ENCODE results near the gene GAR1. TPM values are rescaled to one million over a fixed set of nuclear protein-coding genes. Genes with fewer than 3 reads are reported as not detected.
"Not testable (repeated sequence)": the region's sequence is repeated elsewhere in the genome, so short reads cannot be mapped to it uniquely, and the experiment has no call there.

Gene GAR1
- total RNA-seq, 1 experiment from 2014 or later, result 4.1 TPM

DNA sequence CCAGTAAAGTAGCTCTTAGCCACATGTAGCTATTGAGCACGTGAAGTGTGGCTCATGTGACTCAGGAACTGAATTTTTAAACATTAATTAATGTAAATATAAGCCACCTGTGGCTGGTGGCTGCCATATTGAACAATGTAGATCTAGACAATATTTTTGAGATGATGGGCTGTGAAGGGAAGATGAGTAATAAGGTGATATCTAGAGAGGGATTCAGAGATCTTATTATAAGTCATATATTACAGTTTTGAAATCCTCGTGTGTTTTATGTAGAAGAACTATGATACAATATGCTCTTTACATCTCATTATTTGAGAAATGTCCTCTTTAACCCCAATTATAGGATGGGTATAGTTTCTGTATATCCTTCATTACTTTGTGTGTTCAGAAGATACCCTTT lies 5.6 kb downstream of the GAR1 start:
- Histone ChIP-seq H3K9me3 (no peaks in the 10 kb centered on the region), H3K4me3 (no peak overlapping the region), H3K27me3 (no peaks in the 10 kb centered on the region), H3K36me3 (peaks cover 41% of the 10 kb centered on the region)
- no peak for DNase-seq

DNA sequence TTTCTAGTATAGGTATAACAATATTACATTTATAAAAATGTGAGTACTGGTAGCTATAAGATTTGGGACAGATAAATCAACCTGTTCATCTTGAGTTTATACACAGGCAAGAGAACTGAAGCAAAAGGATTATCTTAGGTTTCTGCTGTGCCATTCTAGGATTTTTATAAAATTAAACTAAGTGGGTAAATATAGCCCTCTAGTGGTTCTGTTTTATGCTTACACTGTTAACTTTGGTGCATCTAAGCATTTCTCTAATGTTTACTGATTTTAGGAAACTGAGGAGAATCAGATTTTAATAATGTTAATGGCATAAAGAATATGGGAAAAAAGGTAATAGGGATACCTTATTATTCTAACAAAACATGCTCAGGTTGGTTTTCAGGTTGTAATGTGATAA lies 11.2 kb downstream of the GAR1 start:
- H3K27me3 ChIP-seq, result no peaks in the 10 kb centered on the region
- H3K36me3 ChIP-seq, result peaks cover 22% of the 10 kb centered on the region
- no peak for DNase-seq
- no peaks in the 10 kb centered on the region for H3K9me3 ChIP-seq
- no peak overlapping the region for H3K4me3 ChIP-seq

DNA sequence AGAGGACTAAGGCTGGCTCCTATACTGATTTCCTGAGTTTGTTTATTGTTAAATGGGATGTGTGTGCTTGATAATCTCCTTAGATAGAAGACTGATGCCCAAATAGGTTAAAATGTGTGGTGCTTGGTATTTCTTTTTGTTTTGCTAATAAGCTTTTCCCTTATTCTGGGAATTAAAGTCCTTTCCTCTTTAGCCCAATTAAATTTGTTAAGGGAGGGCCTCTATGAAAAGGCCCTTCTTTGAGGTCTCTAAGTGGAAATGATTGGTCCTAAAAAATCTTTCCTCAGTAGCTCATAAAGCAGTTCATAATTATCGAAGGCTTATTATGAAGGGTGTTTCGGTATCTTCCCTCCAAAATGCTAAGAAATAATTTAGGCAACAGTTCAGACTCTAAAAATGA lies 12.1 kb downstream of the GAR1 start, which contains the start of gene RRH:
TSS of gene RRH (plus strand) at position 301 of the 400 bp plus-strand sequence. CDS start at position 357, 56 bp downstream.
- H3K36me3 ChIP-seq, result peaks cover 22% of the 10 kb centered on the region
- no peak for DNase-seq
- H3K4me3 ChIP-seq, result no peak within 1 kb of the TSS
- no peaks in the 10 kb centered on the region for H3K27me3 ChIP-seq
- no peaks in the 10 kb centered on the region for H3K9me3 ChIP-seq

DNA sequence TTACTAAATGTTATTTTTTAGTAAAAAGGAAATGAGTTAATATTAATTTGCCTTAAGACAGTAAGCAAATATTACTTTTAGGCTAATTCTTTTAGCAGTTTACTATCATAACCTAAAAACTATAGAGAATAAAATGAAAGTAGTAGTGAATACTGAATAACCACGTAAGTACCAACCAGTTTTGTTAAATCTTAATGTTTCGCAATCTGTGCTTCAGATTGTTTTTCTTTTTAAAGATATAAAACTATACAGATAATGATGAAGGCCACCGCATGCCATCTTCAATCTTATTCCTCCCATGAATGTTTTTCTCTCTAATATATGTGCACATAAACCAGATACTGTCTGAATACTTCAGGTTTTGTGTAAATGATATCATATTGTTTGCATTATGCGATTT lies 18.2 kb downstream of the GAR1 start:
- no peaks in the 10 kb centered on the region for H3K9me3 ChIP-seq
- H3K36me3 ChIP-seq, result no peaks in the 10 kb centered on the region
- no peak for DNase-seq
- H3K4me3 ChIP-seq, result no peak overlapping the region
- no peaks in the 10 kb centered on the region for H3K27me3 ChIP-seq

DNA sequence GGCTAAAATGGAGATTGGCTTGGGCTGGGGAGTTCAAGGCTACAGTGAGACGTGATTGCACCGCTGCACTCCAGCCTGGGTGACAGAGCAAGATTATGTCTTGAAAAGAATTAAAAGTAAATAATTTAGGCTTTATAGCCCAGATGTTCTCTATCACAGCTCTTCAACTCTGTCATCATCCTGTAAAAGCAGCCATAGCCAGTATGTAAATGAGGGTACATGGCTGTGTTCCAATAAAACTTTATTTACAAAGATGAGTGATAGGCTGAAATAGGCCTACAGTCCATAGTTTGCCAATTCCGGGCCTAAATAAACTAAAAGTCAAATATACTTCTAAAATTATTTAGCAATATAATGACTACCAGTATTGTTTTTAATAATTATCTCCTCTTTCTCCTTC lies 21.4 kb downstream of the GAR1 start:
- Histone ChIP-seq H3K9me3 (no peaks in the 10 kb centered on the region), H3K36me3 (no peaks in the 10 kb centered on the region), H3K4me3 (no peak overlapping the region), H3K27me3 (no peaks in the 10 kb centered on the region)
- no peak for DNase-seq

DNA sequence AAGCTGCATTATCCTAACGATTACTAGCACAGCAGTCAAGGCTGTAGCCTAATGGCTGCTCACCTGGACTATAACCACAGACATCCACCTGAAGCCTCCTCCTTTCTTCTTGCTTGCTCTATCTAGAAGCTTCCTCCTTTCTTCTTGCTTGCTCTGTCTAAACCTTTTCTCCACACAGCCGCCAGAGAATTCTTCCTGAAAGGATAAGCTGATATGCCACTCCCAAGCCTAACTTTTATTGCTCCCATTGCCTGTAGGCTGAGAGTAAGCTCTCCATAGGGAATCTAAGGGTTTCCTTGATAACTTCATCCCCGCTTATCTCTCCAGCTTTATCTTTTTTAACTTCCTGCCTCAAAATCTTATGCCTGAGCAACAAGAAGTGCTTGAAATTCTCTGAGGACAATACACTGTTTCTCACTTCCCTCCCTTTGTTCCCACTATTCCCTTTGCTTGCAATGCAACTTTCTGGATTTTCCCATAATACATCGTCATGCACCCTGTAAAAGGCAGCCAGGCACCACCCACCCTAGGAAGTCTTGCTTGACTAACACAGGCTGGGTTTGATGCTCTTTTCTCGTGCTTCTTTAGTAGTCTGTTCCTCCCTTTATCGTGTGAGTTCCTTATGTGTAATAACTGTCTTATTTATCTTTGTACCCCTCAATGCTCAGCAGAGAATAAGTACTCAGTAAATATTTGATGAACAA lies 31.0 kb downstream of the GAR1 start:
- DNase-seq, result no peak
- no peaks in the 10 kb centered on the region for H3K9me3 ChIP-seq
- no peaks in the 10 kb centered on the region for H3K36me3 ChIP-seq
- no peaks in the 10 kb centered on the region for H3K27me3 ChIP-seq
- no peak overlapping the region for H3K4me3 ChIP-seq

DNA sequence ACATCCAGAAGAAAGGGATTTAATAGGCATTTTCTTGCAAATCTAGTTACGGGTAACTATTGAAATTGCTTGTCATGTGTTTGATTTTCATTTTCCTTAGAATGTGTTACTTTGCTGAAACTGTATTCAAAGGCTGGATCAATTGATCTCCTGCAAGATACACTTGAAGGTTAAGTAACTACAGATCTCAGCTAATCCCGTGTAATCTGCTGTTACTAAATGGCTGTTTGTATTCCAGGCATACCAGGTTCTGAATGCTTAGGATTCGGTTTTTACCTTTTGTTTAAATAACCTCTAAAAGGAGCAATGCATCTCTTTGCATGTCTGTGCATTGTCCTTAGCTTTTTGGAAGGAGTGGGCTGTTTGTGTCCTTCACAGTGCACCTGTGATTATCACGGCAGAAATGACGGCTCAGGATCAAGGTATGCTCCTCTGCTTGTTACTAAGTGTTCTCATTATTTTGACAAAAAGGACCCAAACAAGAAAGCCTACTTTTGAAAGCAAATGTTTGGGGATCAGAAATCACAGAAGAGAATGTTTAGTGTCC lies 32.4 kb downstream of the GAR1 start, which contains the start of gene LRIT3:
TSS of gene LRIT3 (plus strand) at position 212 of the 547 bp plus-strand sequence. CDS start at position 307, 95 bp downstream.
- H3K9me3 ChIP-seq, result no peaks in the 10 kb centered on the region
- no peaks in the 10 kb centered on the region for H3K36me3 ChIP-seq
- no peak within 1 kb of the TSS for H3K4me3 ChIP-seq
- H3K27me3 ChIP-seq, result no peaks in the 10 kb centered on the region
- DNase-seq, result no peak

DNA sequence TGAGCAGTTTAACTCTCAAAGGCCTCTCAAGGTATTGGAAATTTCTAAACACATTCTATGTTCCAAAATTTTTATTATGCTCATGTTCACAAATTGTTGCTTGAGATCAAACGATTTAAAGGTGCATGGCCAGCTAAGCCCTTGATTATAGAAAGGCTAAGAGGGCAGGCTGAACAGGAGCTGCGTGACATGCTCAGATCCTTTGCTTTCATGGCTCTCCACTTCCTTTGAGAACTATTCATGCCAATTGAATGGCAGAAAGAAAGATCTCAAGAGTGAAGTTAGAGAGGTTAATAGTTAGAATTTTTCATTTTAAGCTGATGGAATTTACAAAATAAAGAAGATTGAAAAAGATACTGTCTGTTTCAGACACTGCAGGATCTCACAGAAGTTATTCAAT lies 32.9 kb downstream of the GAR1 start:
- Histone ChIP-seq H3K27me3 (no peaks in the 10 kb centered on the region), H3K4me3 (no peak overlapping the region), H3K36me3 (no peaks in the 10 kb centered on the region), H3K9me3 (no peaks in the 10 kb centered on the region)
- no peak for DNase-seq

DNA sequence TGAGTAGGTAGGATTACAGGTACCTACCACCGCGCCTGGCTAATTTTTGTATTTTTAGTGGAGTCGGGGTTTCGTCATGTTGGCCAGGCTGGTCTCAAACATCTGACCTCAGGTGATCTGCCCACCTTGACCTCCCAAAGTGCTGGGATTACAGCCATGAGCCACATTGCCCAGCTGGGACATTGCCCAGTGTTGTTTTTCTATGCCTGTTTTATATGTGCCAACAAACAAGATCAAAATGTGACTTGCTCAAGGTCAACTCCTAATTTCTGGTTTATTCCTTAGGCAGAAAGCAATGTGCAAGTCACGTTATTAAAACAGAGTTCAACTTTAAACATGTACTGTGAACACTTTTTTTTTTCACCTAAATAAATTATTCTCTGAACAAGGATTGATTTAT lies 35.0 kb downstream of the GAR1 start:
- no peak for DNase-seq
- Histone ChIP-seq H3K27me3 (no peaks in the 10 kb centered on the region), H3K9me3 (no peaks in the 10 kb centered on the region), H3K4me3 (no peak overlapping the region), H3K36me3 (no peaks in the 10 kb centered on the region)

DNA sequence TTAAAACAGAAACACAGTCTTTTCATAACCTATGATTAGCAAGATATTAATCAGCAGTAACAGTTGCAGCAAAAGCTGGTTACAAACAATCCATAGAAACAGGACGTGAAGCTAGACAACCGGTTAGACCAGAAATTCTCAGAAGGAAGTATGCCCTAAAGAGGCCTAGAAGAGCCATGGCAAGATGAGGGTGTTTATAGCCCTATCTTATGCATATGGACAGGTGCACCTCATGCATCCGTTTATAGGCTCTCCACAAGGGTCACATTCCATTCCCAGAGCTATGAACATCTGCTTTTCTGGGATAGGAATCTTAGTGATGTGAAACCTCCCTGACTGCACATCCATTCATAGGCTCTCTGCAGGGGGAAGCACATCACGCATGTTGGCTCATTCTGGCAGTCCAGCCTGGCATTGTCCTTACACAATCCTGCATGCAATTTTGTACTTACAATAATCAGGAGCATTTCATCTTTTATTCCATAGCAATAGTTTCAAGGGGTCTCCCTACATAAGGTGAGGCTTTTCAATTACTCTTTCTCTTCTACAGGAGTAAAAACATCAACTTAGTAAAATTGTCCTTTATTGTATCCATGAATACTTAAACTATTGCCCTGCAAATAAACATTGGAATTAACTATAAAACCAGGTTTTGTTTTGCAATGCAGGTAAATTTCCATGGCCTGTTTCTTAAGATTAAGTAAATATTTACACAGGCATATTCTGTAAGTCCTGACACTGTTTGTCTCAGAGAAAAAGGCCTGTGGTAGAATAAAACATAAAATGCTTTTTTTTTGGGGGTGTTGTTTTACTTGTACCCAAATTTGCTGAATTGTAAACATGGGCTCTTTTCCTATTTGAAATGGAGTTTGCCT lies 44.1 kb downstream of the GAR1 start:
- H3K27me3 ChIP-seq, H3K36me3 ChIP-seq, H3K4me3 ChIP-seq, DNase-seq, H3K9me3 ChIP-seq: not testable (repeated sequence)

DNA sequence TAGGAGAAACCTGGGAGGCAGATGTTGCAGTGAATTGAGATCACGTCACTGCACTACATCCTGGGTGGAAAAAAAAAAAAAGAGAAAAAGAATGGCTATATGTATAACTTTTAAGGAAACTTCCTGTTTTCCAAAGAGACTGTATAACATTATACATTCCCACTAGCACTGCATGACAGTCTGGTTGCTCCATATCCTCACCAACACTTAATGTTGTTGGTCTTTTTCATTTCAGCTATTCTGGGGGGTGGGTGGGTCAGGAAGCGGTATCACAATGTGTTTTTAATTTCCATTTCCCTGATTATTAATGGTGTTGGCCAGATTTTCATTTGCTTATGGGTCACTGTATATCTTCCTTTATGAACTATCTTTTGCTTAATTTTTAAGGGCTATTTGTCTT lies 45.7 kb downstream of the GAR1 start:
- no peaks in the 10 kb centered on the region for H3K36me3 ChIP-seq
- H3K4me3 ChIP-seq, result no peak overlapping the region
- DNase-seq, result no peak
- no peaks in the 10 kb centered on the region for H3K27me3 ChIP-seq
- H3K9me3 ChIP-seq, result no peaks in the 10 kb centered on the region

DNA sequence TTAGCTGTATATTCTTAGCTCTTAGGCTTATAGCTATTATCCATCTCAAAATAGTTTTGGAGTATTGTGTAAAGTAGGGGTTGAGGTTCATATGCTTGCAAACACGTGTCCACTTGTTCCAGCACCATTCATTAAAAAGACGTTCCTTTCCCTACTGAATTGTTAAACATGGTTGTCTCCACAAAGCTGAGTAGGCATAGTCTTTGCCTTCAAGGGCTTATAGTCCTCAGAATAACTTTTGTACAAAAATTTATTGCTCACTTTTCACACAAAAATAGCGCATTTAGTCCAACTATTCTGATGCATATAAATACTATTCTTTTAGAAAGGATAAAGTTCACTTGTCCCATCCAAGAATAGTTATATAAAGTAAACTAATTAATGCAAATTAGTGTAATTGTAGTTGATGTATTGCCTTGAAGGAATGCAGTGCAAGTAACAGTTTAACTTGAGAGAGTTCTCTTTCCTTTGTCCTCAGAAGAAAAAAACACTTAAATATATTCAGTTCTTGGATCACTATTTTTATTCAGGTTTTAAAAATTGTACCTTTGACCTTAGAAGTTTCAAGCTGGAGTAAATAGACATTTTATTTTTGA lies 46.5 kb downstream of the GAR1 start:
- no peak overlapping the region for H3K4me3 ChIP-seq
- no peaks in the 10 kb centered on the region for H3K36me3 ChIP-seq

DNA sequence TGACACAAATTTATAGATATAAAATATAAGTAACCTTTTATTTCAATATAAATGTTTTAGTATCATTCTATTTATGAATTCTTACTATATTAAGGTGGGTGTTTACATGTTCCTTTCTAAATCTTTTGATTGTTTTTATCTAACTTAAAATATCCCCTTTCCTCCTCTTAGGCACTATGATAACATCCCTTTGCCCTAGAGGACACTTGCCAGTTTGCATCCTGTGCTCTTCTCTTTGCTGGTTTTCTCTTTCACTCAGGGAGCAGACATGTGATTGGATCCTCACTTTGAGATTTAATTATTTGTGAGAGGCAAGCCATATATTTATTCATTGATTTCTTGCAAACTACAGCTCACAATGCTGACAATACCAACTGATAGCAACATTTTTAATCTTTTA lies 48.6 kb downstream of the GAR1 start:
- Histone ChIP-seq H3K36me3 (no peaks in the 10 kb centered on the region), H3K4me3 (no peak overlapping the region), H3K27me3 (no peaks in the 10 kb centered on the region), H3K9me3 (no peaks in the 10 kb centered on the region)
- no peak for DNase-seq

More for the DNA sequence above, 46.5 kb downstream of the GAR1 start:
- Histone ChIP-seq H3K9me3 (no peaks in the 10 kb centered on the region), H3K27me3 (no peaks in the 10 kb centered on the region)
- DNase-seq, result no peak

DNA sequence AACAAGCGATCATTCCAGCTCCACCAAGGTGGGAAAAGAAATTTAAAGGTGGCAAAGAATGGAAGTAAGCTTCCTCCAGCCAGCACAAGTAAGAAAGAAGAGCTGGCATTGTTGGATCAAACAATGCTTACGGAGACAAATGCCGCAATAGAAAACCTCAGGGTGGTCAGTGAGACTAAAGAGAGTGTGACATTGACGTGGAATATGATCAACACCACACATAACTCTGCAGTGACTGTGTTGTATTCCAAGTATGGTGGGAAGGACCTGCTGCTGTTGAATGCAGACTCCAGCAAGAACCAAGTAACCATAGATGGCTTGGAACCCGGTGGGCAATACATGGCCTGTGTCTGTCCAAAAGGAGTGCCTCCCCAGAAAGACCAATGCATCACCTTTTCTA lies 54.5 kb downstream of the GAR1 start:
- DNase-seq, result no peak

DNA sequence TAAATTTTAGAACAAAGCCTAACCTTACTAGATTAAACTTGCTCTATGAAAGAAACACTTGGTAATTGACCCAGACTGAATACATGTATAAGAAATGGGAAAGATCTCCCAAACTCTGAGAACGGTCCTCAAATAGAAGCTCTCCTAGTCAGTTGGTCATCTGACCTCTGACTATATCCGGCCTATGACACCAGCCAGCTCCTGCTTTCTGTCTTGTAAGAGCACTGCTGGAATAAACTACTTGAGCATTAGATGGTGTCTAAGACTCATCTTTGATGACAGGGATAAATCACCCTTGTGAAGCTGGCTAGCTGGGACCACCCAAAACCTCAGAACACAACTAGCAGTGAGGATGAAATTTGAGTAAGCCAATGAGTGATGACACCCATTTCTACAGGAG lies 56.5 kb downstream of the GAR1 start:
- no peak for DNase-seq
- Histone ChIP-seq H3K9me3 (no peaks in the 10 kb centered on the region), H3K4me3 (no peak overlapping the region), H3K27me3 (no peaks in the 10 kb centered on the region), H3K36me3 (no peaks in the 10 kb centered on the region)

More for the DNA sequence above, 54.5 kb downstream of the GAR1 start:
- Histone ChIP-seq H3K36me3 (no peaks in the 10 kb centered on the region), H3K4me3 (no peak overlapping the region), H3K9me3 (no peaks in the 10 kb centered on the region), H3K27me3 (no peaks in the 10 kb centered on the region)

DNA sequence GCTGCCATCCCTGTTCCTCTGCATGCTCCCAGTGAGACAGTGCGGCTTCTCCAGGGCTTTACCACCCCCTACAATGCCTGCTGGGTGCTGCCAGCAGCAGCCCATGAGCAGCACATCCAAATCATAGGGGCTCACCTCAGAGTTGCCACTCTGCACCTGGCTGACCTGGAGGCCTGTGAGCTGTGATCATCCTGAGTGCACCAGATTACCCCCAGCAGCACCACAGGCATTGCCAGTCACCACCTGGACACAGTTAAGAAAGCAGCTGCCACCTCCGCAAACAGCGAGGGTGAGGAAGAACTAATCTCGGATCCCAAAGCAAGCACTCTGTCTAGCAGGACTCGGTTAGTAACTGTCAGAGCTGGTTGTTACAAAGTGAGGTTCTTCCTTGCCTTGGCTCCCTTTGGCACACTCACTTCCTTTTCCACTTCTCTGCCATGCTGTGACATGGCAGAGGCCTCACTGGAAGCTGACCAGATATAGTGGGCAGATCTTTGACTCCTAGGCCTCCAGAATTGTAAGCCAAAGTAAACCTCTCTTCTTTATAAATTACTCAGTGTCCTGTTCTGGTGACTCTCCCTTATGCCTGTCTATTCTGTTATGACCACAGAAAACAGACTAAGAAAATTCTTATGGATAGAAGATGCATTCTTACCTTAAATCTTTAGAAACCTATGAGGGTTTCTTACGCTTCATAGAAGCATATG lies 57.5 kb downstream of the GAR1 start:
- H3K4me3 ChIP-seq, result no peak overlapping the region
- peak; percentile 18 for DNase-seq
- H3K9me3 ChIP-seq, result no peaks in the 10 kb centered on the region
- H3K27me3 ChIP-seq, result no peaks in the 10 kb centered on the region
- H3K36me3 ChIP-seq, result no peaks in the 10 kb centered on the region
